GM19239 (cell line): ENCODE results near the gene IL37.
A peak's percentile ranks its signal among the peaks of the same experiment; 100 is the strongest.
"Not testable (repeated sequence)": the region's sequence is repeated elsewhere in the genome, so short reads cannot be mapped to it uniquely, and the experiment has no call there.

Experiments
- DNase-seq: peaks from one replicate; pipeline ENCODE4 v3.0.0; 2011; ENCODE audit warnings: low spot score; ENCODE audit not compliant: insufficient read length
- FAIRE-seq: peaks from 2 replicates; lab custom pipeline; 2011; peaks lifted over from hg19 to GRCh38; lab: Jason Lieb, UNC

Gene IL37

GRCh38 chr2:112919086-112919485, 8.1 kb downstream of the IL37 start:
- no peak for FAIRE-seq
- no peak for DNase-seq

GRCh38 chr2:112920923-112921532, 10.1 kb downstream of the IL37 start:
- DNase-seq (no peak), FAIRE-seq (no peak)

GRCh38 chr2:112921982-112922381, 11.0 kb downstream of the IL37 start:
- FAIRE-seq: no peak
- no peak for DNase-seq

GRCh38 chr2:112923237-112923966, 12.4 kb downstream of the IL37 start:
- DNase-seq: no peak
- FAIRE-seq: no peak

- FAIRE-seq: no peak
- DNase-seq: no peak
These were observed 13.0 kb downstream of the IL37 start for GRCh38 chr2:112923967-112924338.

GRCh38 chr2:112924360-112924759, 13.4 kb downstream of the IL37 start:
- no peak for DNase-seq
- FAIRE-seq: no peak

GRCh38 chr2:112924821-112925220, 13.9 kb downstream of the IL37 start:
- FAIRE-seq (no peak), DNase-seq (no peak)

GRCh38 chr2:112926707-112927106, 15.7 kb downstream of the IL37 start:
- FAIRE-seq (no peak), DNase-seq (no peak)

- FAIRE-seq: no peak
- no peak for DNase-seq
These were observed 16.8 kb downstream of the IL37 start for GRCh38 chr2:112927745-112928144.

GRCh38 chr2:112933261-112933660, 22.3 kb downstream of the IL37 start:
- no peak for FAIRE-seq

GRCh38 chr2:112934117-112934516, 23.2 kb downstream of the IL37 start:
- not testable (repeated sequence) for FAIRE-seq, DNase-seq

More at GRCh38 chr2:112933261-112933660, 22.3 kb downstream of the IL37 start:
- no peak for DNase-seq

GRCh38 chr2:112936927-112937232, 25.9 kb downstream of the IL37 start:
- FAIRE-seq: no peak
- no peak for DNase-seq

- FAIRE-seq: no peak
These were observed 27.9 kb downstream of the IL37 start for GRCh38 chr2:112938904-112939303.

GRCh38 chr2:112939425-112939824, 28.5 kb downstream of the IL37 start:
- no peak for FAIRE-seq

More at GRCh38 chr2:112938904-112939303, 27.9 kb downstream of the IL37 start:
- DNase-seq: no peak

GRCh38 chr2:112940859-112941625, 30.1 kb downstream of the IL37 start:
- FAIRE-seq (no peak), DNase-seq (no peak)

More at GRCh38 chr2:112939425-112939824, 28.5 kb downstream of the IL37 start:
- DNase-seq: no peak

- DNase-seq: peak; percentile 28
- peak; percentile 68 for FAIRE-seq
These were observed 31.0 kb downstream of the IL37 start for GRCh38 chr2:112941753-112942653.

- no peak for FAIRE-seq
- DNase-seq: no peak
These were observed 31.7 kb downstream of the IL37 start for GRCh38 chr2:112942654-112943002.

- DNase-seq (no peak), FAIRE-seq (no peak)
These were observed 34.0 kb downstream of the IL37 start for GRCh38 chr2:112944971-112945370.

GRCh38 chr2:112946086-112946485, 35.1 kb downstream of the IL37 start:
- FAIRE-seq (no peak), DNase-seq (no peak)

GRCh38 chr2:112947374-112947773, 36.4 kb downstream of the IL37 start:
- FAIRE-seq: no peak

More at GRCh38 chr2:112947374-112947773, 36.4 kb downstream of the IL37 start:
- DNase-seq: no peak
